HG02943 (cell line): ENCODE data around the gene UGT2B15.
"Not testable (repeated sequence)": the region's sequence is repeated elsewhere in the genome, so short reads cannot be mapped to it uniquely, and the experiment has no call there.

Experiments used
- ATAC-seq: cut with Tn5 transposase; IDR thresholded peaks from one replicate; pipeline ENCODE4 v1.9.1; 2021; ENCODE audit warnings: mild to moderate bottlenecking, low read depth, moderate library complexity; ENCODE audit not compliant: unreplicated experiment

The UGT2B15 gene

DNA sequence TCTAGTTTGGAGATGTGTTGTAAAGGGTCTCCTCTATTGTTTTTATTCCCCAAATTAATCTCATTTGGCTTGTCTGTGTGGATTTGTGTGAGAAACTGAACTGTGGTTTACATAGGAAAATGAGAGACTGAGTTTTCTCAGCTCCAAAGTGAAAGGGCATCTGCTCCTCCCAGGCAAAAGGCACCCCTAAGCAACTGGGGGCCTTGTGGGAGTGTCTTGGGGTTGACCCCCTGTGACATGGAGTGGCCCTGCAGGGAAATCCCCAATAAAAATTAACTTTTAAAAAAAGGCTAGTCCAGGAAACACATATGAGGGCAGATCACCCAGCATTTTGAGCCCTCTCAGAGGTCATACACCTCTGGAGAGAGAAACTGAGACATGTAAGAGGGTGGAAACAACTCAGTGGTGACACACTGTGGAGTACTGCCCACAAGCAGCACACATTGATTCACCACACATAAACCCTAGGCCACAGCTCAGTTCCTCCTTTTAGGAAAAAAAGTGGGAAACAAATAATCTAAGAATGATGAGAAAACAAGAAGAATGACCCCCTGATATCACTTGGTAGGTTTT, 13.3 kb downstream of the UGT2B15 start:
- peak; percentile 69 for ATAC-seq

DNA sequence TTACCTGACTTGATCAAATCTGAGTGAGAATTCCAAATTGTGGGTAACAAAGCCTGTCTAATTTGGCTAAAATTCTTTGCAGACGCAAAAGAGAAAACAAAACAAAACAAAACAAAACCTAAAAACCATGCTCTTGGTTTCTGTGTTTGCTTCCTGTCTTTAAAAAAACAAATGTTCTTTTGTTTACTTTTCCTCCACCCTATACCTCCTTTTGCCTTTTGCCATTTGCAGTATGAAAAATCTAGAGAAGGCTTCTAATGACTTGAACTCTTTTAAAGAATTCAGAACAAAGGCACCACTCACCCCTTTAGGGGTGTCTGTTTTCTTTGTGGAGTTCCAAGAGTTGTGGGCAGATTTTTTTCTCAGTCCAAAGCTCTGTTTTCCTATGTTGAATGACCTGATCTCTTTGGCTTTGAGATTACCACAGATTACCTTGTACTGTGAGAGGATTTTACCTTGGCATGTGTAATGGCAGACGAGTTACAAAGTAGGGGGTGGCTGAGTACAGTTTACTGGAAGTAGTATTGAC, 13.9 kb downstream of the UGT2B15 start:
- ATAC-seq = peak; percentile 61

DNA sequence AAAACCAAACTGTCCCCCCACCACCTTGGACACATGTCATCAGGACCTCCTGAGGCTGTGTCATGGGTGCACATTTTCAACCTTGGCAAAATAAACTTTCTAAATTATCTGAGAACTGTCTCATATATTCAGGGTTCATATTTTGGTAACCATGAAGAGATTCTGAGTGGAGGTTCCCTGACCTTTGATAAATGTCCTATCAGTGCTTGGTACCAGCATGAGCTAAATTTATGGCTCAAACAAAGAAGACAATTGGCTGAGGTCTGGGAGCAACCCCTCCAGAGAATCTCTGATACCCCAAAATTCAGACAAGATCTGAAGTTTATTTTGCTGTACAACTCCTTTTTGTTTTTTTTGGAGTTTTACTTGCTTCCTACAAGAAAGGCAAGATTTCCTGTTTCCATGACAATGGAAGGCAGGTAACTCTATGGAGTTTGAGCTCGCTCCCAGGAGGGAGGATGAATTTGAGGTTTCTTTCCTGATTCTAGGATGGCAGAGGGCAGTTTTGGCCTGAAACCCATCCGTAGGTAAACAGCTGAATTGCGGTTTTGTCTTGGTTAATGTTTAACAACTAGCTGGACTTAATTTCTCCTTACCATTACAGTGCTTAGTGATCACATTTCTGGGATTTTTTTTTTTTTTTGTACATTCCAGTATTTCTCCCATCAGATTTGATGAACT, 14.5 kb downstream of the UGT2B15 start:
- ATAC-seq = peak; percentile 34

DNA sequence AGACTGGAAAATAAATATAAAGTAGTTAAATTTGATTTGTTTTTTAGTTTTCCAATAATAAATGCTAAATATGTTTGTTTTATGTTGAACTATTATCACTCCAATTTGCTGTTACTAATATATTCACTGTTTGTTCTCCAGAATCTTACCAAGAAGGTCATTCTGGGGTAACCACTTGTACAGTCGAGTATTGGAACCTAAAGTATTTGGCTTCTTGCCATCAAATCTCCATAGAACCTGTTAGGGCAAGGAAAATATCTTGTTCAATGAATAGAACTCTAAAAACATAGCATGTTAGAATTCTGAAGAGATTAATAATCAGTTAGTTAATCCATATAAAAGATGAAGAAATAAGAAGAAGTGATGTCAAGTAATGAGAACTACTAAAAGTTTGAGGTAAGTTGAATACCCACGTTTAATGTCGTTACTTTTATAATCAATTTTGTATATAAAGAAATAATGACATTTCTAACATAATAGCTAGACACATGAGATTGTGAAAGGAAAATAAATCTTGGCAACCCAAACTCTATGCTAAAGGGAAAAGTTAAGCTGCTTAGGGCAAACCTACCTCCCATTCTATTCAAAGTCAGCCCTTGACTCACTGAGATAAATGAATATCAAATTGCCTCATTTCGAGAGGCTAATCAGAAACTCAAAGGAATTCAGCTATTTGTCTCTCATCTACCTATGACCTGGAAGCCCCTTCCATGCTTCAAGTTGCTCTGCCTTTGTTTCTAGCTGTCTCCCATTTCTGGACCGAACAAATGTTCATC, 15.3 kb downstream of the UGT2B15 start:
- ATAC-seq = no peak

DNA sequence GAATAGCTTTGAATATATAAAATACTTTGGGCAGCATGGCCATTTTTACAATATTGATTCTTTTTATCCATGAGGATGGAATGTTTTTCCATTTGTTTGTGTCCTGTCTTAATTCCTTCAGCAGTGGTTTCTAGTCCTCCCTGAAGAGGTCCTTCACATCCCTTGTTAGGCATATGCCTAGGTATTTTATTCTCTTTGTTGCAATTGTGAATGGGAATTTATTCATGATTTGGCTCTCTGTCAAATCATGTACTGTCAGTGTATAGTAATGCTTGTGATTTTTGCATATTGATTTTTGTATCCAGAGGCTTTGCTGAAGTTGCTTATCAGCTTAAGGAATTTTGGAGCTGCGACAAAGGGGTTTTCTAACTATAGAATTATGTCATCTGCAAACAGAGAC, 18.5 kb downstream of the UGT2B15 start:
- no peak for ATAC-seq

DNA sequence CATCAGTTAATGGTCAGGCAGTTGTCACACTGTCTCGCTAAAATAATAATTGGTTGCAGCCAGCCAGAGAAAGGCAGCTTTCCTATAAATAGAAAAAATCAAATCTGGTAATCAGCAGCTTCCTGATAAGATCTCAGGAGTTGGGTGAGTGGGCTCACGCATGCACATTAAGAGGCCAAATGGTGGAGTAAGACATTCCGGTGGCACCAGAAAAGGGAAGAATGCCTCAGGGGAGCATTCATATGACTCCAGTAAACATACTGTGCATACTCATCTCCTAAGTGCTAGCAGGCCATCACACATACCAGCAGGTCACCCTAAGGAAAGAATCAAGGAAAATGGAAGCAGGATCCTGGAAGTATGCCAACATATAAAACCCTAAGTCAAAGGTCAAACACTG, 40.1 kb downstream of the UGT2B15 start:
- ATAC-seq = no peak

DNA sequence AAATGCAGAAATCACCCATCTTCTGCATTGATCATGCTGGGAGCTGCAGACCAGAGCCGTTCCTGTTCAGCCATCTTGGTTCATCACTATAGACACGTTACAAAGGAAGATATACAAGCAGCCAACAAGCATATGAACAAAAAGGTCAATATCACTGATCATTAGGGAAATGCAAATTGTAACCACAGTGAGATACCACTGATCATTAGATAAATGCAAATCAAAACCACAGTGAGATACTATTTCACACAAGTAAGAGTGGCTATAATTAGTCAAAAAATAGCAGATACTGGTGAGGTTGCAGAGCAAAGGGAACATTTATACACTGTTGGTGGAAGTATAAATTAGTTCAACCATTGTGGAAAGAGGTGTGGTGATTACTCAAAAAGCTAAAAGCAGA, 47.7 kb downstream of the UGT2B15 start:
- not testable (repeated sequence) for ATAC-seq

DNA sequence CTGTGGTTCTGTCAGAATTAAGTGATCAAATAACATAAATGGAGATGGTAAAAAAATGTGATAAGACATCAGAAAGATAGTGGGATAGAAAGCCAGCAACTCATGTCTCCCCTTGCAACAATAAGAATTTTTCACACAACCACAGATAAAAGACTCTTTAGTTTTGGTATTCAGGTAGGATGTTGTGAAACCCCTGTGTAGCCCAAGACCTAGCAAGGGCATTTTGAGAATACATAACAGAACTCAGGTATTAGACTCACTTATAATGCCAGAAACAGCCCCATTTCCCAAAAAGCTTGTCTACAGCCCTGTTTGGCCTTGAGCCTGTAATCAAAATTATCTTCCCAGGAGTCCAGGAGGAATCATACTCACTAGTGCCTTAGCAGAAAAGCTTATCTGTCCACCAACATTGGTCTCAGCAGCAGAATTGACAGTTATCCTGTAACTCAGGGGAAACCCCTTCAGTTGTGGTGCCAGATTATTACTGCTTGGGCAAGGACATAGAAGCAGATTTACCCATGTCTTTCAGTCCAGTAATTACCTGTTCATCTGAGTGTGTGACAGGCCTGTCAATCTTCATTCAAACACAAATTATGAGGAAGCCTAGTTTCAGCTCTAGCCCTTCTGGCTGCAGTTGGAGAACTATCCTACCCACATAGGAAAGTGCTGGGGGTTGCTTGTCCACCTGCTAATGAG, 53.3 kb downstream of the UGT2B15 start:
- ATAC-seq = peak; percentile 69

DNA sequence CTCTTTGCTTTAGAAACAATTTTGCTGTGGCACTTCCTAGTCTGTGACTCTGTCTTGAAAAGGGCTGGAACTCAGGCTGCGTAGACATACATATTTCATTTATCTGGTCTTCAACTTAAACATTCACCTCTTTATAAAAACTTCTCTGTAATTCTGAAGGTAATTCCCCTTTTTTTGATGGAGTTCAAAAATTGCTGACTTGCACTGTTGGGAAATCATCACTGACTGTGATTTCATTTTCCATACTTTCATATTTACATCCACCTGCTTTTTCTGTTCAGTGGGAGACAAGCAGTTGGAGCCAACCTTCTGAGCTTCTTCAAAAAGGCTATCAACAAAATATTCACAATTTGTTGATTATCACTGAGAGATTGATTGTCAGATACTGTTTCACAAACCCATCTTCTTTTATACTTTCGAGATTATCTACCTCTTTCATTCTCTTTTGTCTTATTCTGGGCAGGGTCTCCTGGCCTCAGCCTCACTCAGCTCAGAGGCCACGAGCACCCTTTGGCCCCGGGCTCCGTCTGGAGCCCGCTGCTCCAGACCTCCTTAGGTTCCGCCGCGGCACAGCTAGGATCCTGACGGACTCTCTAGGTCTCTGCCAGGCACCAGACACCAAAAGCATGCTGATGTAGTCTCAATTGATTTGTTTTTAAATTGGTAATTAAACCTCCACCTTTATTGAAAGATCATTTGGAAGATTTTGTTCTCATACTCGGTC, 54.6 kb downstream of the UGT2B15 start:
- ATAC-seq = no peak

DNA sequence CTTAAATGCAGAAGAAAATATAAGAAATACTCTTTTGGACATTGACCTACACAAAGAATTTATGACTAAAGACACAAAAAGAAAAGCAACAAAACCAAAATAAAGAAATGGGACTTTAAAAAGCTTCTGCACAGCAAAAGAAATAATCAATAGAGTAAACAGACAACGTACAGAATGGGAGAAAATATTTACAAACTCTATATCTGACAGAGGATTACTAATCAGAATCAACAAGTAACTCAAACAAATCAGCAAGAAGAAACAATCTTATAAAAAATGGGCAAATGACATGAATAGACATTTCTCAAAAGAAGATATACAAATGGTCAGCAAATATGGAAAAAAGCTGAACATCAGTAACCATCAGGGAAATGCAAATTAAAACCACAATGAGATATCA, 56.7 kb downstream of the UGT2B15 start:
- no peak for ATAC-seq

DNA sequence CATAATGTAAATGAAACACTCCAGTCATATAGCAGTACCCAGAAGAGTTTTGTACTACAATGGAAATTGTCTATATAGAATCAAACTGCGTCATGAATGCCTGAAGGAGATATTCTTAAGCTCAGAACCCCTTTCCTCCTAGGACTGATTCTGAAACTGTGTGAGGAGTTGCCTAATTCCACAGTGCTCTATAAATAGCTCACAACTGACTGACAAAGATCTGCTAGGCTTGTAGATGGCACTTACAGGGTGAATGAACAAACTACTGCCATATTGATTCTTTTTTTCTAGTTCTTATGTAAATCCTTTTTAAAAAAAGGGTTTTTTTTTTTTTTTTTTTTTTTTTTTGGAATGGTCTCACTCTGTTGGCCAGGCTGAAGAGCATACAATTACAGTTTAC, 64.2 kb downstream of the UGT2B15 start:
- no peak for ATAC-seq

DNA sequence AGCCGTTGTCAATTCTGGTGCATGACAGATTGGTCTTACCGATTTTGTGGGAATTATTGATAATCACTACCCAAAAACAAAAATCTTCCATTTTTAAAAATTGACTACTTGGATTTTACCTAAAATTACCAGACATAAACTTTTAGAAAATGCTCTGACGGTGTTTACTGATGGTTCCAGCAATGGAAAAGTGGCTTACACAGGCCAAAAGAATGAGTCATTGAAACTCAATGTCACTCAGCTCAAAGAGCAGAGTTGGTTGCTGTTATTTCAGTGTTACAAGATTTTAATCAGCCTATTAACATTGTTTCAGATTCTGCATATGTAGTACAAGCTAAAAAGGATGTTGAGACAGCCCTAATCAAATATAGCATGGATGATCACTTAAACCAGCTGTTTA, 71.3 kb downstream of the UGT2B15 start:
- ATAC-seq = no peak

DNA sequence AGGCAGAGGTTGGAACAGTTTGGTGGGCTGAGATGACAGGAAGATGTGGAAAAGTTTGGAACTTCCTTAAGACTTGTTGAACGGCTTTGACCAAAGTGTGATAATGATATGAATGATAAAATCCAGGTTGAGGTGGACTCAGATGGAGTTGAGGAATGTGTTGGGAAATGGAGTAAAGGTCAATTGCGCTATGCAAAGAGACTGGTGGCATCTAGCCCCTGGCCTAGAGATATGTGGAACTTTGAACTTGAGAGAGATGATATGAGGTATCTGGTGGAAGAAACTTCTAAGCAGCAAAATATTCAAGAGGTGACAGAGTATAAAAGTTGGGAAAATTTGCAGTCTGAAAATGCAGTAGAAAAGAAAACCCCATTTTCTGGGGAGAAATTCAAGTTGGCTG, 73.0 kb downstream of the UGT2B15 start:
- no peak for ATAC-seq
